SHP77 (cell line): Measurements from ENCODE around the gene OR1J2.
"Not testable (repeated sequence)": the region's sequence is repeated elsewhere in the genome, so short reads cannot be mapped to it uniquely, and the experiment has no call there.

Experiments
- DNase-seq, 2 experiments: peaks; one replicate each; lab custom pipeline; 2025; lab: John Stamatoyannopoulos, UW

OR1J2 gene

GRCh38 chr9:122510502-122510901 is at the start of gene OR1J2:
Gene OR1J2, plus strand, starts transcription at chr9:122510802. Its CDS starts 0 bp downstream, at chr9:122510802.
- DNase-seq, result no peak

GRCh38 chr9:122463828-122464632 is 46.6 kb upstream of the OR1J2 start:
- peak; percentile 85 to 88 for DNase-seq

- DNase-seq, result peak; percentile 84 to 85
Observed at GRCh38 chr9:122464633-122465567, 45.7 kb upstream of the OR1J2 start.

- DNase-seq, result no peak
Observed at GRCh38 chr9:122466456-122466855, 44.1 kb upstream of the OR1J2 start.

GRCh38 chr9:122468735-122469134 is 41.9 kb upstream of the OR1J2 start:
- no peak for DNase-seq

GRCh38 chr9:122474561-122474960 is 36.0 kb upstream of the OR1J2 start:
- no peak for DNase-seq

- no peak for DNase-seq
Observed at GRCh38 chr9:122475717-122476116, 34.9 kb upstream of the OR1J2 start.

GRCh38 chr9:122477346-122477745 is 33.3 kb upstream of the OR1J2 start:
- no peak for DNase-seq

GRCh38 chr9:122477826-122478225 is 32.8 kb upstream of the OR1J2 start, which contains the start of gene OR1J1:
Gene OR1J1, minus strand, starts transcription at chr9:122477926. Its CDS starts 0 bp downstream, at chr9:122477926.
- no peak for DNase-seq

GRCh38 chr9:122479062-122479461 is 31.5 kb upstream of the OR1J2 start:
- no peak for DNase-seq

- peak; percentile 32 to 47 for DNase-seq
Observed at GRCh38 chr9:122498883-122499288, 11.7 kb upstream of the OR1J2 start.

GRCh38 chr9:122506964-122507363 is 3.6 kb upstream of the OR1J2 start:
- DNase-seq, result no peak

- no peak for DNase-seq
Observed at GRCh38 chr9:122518226-122518625, 7.6 kb downstream of the OR1J2 start.

GRCh38 chr9:122518841-122519240 is 8.2 kb downstream of the OR1J2 start, which contains the start of gene OR1J4:
Gene OR1J4, plus strand, starts transcription at chr9:122519141. Its CDS starts 0 bp downstream, at chr9:122519141.
- DNase-seq, result no peak

GRCh38 chr9:122519376-122519775 is 8.8 kb downstream of the OR1J2 start:
- DNase-seq, result no peak

GRCh38 chr9:122526602-122527001 is 16.0 kb downstream of the OR1J2 start:
- DNase-seq, result no peak

GRCh38 chr9:122527193-122527592 is 16.6 kb downstream of the OR1J2 start, which contains the start of gene OR1N1:
Gene OR1N1, minus strand, starts transcription at chr9:122527293. Its CDS starts 0 bp downstream, at chr9:122527293.
- DNase-seq, result no peak

- not testable (repeated sequence) for DNase-seq
Observed at GRCh38 chr9:122531157-122531556, 20.6 kb downstream of the OR1J2 start.

- no peak for DNase-seq
Observed at GRCh38 chr9:122536134-122536533, 25.5 kb downstream of the OR1J2 start.

GRCh38 chr9:122537066-122537465 is 26.5 kb downstream of the OR1J2 start:
- not testable (repeated sequence) for DNase-seq

GRCh38 chr9:122538757-122539156 is 28.2 kb downstream of the OR1J2 start:
- DNase-seq, result no peak

GRCh38 chr9:122546196-122546595 is 35.6 kb downstream of the OR1J2 start:
- DNase-seq, result peak; percentile 10 to 35
